ENCODE measurements around the gene RXFP3. TPM values are rescaled to one million over a fixed set of nuclear protein-coding genes. Genes with fewer than 3 reads are reported as not detected.

RXFP3 gene, protein sequence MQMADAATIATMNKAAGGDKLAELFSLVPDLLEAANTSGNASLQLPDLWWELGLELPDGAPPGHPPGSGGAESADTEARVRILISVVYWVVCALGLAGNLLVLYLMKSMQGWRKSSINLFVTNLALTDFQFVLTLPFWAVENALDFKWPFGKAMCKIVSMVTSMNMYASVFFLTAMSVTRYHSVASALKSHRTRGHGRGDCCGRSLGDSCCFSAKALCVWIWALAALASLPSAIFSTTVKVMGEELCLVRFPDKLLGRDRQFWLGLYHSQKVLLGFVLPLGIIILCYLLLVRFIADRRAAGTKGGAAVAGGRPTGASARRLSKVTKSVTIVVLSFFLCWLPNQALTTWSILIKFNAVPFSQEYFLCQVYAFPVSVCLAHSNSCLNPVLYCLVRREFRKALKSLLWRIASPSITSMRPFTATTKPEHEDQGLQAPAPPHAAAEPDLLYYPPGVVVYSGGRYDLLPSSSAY
- total RNA-seq (not detected), polyA plus RNA-seq (not detected)

DNA sequence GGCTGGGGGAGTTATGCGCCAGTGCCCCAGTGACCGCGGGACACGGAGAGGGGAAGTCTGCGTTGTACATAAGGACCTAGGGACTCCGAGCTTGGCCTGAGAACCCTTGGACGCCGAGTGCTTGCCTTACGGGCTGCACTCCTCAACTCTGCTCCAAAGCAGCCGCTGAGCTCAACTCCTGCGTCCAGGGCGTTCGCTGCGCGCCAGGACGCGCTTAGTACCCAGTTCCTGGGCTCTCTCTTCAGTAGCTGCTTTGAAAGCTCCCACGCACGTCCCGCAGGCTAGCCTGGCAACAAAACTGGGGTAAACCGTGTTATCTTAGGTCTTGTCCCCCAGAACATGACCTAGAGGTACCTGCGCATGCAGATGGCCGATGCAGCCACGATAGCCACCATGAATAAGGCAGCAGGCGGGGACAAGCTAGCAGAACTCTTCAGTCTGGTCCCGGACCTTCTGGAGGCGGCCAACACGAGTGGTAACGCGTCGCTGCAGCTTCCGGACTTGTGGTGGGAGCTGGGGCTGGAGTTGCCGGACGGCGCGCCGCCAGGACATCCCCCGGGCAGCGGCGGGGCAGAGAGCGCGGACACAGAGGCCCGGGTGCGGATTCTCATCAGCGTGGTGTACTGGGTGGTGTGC is at the start of gene RXFP3:
Gene RXFP3, plus strand, starts transcription at position 6 of the 636 bp plus-strand sequence. Its CDS starts 355 bp downstream, at position 361.
- Mint-ChIP-seq H3K4me1 (peaks cover 0 to 5% (median 0%) of the 10 kb centered on the region in 3 donors), H3K9me3 (peaks cover 0 to 1% (median 0%) of the 10 kb centered on the region in 5 donors), H3K27ac (no peak within 1 kb of the TSS), H3K27me3 (peaks cover 15 to 60% of the 10 kb centered on the region in 2 donors), H3K4me3 (no peak within 1 kb of the TSS), H3K36me3 (no peaks in the 10 kb centered on the region)
- Histone ChIP-seq H3K36me3 (ENCODE audit: insufficient read depth, low read length) (no peaks in the 10 kb centered on the region), H3K9me3 (ENCODE audit: low read length) (no peaks in the 10 kb centered on the region), H3K4me1 (ENCODE audit: insufficient read depth, low read length) (no peaks in the 10 kb centered on the region), H3K27me3 (ENCODE audit: insufficient read depth, low read length, poor library complexity, severe bottlenecking) (peaks cover 26% of the 10 kb centered on the region), H3K4me3 (ENCODE audit: low read length) (no peak within 1 kb of the TSS), H3K27ac (ENCODE audit: low read depth, low read length) (no peak within 1 kb of the TSS)
- no peak for DNase-seq
- ChIA-PET CTCF (interaction anchor here (3.2 kb wide), 1 partner anchor 501 kb away, joined by 20 read pairs; no protein-coding TSS in a partner anchor), POLR2A (no interaction called here)

DNA sequence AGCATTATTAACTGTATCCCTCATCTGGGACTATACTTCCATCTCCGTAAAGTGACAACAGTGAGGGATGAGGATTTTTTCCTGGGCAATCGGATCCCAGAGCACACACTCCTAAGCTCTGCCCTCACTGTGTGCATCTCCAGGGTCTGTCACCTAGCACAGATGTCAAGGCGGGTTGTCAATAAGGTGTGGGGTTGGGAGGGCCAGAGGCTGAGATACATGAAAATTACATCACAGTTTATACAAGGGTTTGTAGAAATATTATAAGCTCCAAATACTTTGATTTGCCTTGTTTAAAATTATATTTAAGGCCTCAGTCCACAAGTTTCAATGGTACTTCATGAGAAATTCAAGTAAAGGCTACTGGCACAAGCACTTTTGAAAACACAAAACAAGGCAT is 48.9 kb upstream of the RXFP3 start:
- H3K36me3 Mint-ChIP-seq, result no peaks in the 10 kb centered on the region
- POLR2A ChIA-PET, result no interaction called here
- H3K4me3 Mint-ChIP-seq, result no peak overlapping the region

DNA sequence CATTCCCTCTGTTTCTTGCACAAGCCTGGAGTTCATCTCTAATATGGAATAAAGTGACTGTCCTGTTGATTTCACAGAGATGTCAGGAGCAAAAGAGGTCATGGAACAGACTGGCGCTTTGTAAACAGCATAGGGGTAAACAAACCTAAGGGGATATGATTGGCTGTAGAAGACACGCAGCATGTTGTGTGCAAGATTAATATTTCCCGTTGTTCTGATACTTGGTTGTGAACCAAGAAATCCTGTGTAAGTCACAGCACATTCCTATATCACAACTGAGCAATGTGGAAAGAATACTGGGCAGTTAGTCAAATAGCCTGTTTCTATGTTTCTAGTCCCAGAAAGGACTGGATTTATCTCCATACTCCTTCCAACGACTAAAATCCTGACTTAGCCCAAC is 47.6 kb upstream of the RXFP3 start:
- Mint-ChIP-seq H3K4me1 (peaks cover 0 to 10% (median 1%) of the 10 kb centered on the region in 3 donors), H3K27ac (no peak overlapping the region), H3K36me3 (no peaks in the 10 kb centered on the region), H3K4me3 (no peak overlapping the region), H3K27me3 (peaks cover 22 to 45% of the 10 kb centered on the region in 2 donors), H3K9me3 (peaks cover 0 to 2% (median 0%) of the 10 kb centered on the region in 5 donors)
- Histone ChIP-seq H3K27ac (ENCODE audit: low read depth, low read length) (no peak overlapping the region), H3K9me3 (ENCODE audit: low read length) (no peaks in the 10 kb centered on the region), H3K4me1 (ENCODE audit: insufficient read depth, low read length) (no peaks in the 10 kb centered on the region), H3K36me3 (ENCODE audit: insufficient read depth, low read length) (no peaks in the 10 kb centered on the region), H3K4me3 (ENCODE audit: low read length) (no peak overlapping the region), H3K27me3 (ENCODE audit: insufficient read depth, low read length, poor library complexity, severe bottlenecking) (peaks cover 5% of the 10 kb centered on the region)
- no peak for DNase-seq
- ChIA-PET CTCF (no interaction called here), POLR2A (no interaction called here)

More for the DNA sequence above, 48.9 kb upstream of the RXFP3 start:
- CTCF ChIA-PET, result no interaction called here
- Histone ChIP-seq H3K4me1 (ENCODE audit: insufficient read depth, low read length) (no peaks in the 10 kb centered on the region), H3K36me3 (ENCODE audit: insufficient read depth, low read length) (no peaks in the 10 kb centered on the region), H3K9me3 (ENCODE audit: low read length) (no peaks in the 10 kb centered on the region), H3K4me3 (ENCODE audit: low read length) (no peak overlapping the region), H3K27ac (ENCODE audit: low read depth, low read length) (no peak overlapping the region), H3K27me3 (ENCODE audit: insufficient read depth, low read length, poor library complexity, severe bottlenecking) (peaks cover 5% of the 10 kb centered on the region)
- H3K4me1 Mint-ChIP-seq, result peaks cover 0 to 8% (median under 1%) of the 10 kb centered on the region in 3 donors
- peaks cover 18 to 36% of the 10 kb centered on the region in 2 donors for H3K27me3 Mint-ChIP-seq
- DNase-seq, result no peak
- H3K27ac Mint-ChIP-seq, result no peak overlapping the region
- H3K9me3 Mint-ChIP-seq, result peaks cover 0 to 2% (median 0%) of the 10 kb centered on the region in 5 donors

DNA sequence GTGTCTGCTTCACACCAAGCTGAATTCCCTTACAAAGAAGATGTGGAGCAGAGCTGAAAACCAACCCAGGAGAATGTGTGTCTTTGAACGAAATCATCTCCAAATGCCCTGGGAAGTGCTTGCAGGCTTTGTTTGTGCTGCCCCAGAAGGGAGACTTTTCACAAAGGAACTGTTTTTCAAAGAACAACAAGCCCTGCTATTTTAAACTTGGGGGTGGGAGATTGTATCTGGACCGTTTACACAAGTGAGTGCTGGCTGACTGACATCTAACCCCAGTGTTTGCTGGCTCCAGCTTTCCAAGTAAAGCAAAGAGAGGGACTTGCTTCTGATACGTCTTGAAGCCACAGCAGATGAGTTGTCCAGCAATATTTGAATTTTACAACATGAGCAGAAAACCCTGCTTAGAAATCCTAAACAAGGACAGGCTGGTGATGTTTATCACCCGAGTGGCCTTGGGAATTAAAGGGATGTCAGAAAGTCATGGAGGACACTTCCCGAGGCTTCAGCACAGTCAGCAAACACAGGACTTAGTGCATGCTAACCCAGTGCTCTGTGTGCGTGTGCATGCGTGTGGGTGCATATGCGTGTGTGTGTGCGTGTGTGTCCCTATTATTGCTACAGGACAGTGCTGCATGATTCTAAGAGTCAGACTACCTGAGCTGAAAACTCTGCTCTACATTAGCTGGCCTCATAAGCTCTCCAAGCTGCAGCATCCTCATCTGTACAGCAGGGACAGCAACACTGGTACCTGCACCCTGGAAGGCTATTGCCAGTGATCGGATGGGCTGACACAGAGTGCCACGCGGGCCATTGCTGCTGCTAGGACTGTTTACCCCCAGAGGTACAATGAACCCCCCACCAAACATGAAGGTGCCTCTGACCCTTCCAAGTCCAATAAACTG is 45.8 kb upstream of the RXFP3 start:
- ChIA-PET CTCF (no interaction called here), POLR2A (no interaction called here)
- peaks cover 0 to 2% (median 0%) of the 10 kb centered on the region in 5 donors for H3K9me3 Mint-ChIP-seq
- no peak overlapping the region for H3K4me3 ChIP-seq (ENCODE audit: low read length)
- H3K4me1 ChIP-seq (ENCODE audit: insufficient read depth, low read length), result no peaks in the 10 kb centered on the region
- peaks cover 27 to 58% of the 10 kb centered on the region in 2 donors for H3K27me3 Mint-ChIP-seq
- H3K27ac ChIP-seq (ENCODE audit: low read depth, low read length), result no peak overlapping the region
- no peaks in the 10 kb centered on the region for H3K9me3 ChIP-seq (ENCODE audit: low read length)
- peak overlapping the region in 1 of 8 donors; percentile 58 for H3K27ac Mint-ChIP-seq
- no peaks in the 10 kb centered on the region for H3K36me3 Mint-ChIP-seq
- no peaks in the 10 kb centered on the region for H3K36me3 ChIP-seq (ENCODE audit: insufficient read depth, low read length)
- no peak for DNase-seq
- H3K27me3 ChIP-seq (ENCODE audit: insufficient read depth, low read length, poor library complexity, severe bottlenecking), result peaks cover 5% of the 10 kb centered on the region
- H3K4me1 Mint-ChIP-seq, result peaks cover 0 to 10% (median 1%) of the 10 kb centered on the region in 3 donors
- H3K4me3 Mint-ChIP-seq, result no peak overlapping the region

DNA sequence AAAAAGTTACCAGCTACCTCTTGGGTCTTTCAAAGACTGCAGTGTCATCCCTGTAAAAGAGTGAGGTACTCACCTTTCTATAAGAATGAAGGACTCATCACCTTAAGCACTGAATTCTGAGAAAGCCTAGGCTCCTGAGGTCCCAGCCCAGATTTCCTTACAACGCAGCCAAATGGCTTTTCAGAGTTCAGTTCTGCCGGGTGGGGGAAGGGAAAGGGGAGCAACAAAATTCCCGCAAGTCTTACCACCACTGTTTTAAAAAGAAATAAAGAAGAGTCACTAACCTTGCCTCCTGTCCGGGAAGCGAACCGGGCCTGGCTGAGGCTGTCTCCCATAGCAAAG is 44.8 kb upstream of the RXFP3 start:
- Histone ChIP-seq H3K36me3 (ENCODE audit: insufficient read depth, low read length) (no peaks in the 10 kb centered on the region), H3K27me3 (ENCODE audit: insufficient read depth, low read length, poor library complexity, severe bottlenecking) (peaks cover 5% of the 10 kb centered on the region), H3K9me3 (ENCODE audit: low read length) (no peaks in the 10 kb centered on the region), H3K4me3 (ENCODE audit: low read length) (no peak overlapping the region), H3K4me1 (ENCODE audit: insufficient read depth, low read length) (no peaks in the 10 kb centered on the region), H3K27ac (ENCODE audit: low read depth, low read length) (no peak overlapping the region)
- Mint-ChIP-seq H3K4me3 (peak overlapping the region in 1 of 7 donors; percentile 51), H3K27ac (no peak overlapping the region), H3K27me3 (peaks cover 27 to 65% of the 10 kb centered on the region in 2 donors), H3K4me1 (peaks cover 0 to 10% (median 1%) of the 10 kb centered on the region in 3 donors), H3K9me3 (peaks cover 0 to 2% (median 0%) of the 10 kb centered on the region in 5 donors), H3K36me3 (no peaks in the 10 kb centered on the region)
- POLR2A ChIA-PET, result no interaction called here
- CTCF ChIA-PET, result no interaction called here
- no peak for DNase-seq

DNA sequence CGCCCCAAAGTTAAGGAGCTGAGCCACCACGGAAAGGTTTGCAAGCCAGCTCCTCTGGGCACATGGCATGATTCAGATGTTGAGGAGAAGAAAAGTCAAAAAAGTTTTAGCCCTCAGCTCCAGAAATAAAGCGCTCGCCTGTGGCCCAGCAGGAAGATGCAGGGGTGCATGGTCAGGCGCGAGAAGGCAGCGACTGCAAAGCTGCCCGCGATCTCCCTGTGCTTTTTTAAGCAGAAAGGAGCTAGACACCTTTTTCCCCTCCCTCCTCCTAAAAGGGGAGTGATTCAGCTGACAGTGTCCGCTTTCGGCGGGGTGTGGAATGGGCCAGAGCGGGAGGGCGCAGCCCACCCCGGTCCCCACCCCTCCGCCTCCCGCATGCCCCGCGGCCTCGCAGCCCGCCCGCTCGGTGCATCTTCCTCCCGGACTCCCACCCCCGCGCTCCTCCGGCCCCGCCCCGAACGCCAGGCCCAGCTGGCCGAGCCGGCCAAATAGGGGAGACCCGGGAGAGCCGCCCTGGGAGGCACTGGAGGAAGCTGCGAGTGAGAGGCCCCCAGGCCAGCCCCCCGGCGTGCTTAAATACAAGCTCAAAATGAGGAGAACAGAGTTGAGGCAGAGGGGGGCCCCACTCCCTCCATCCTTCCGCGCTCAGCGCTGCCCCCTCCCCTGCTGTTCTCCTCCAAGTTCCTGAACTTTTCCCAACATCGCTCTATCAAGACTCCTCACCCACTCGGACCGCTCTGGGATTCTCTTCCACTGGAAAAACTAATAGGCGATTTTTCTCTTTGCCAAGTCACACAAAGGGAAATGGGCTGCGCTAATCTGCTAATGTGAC is 44.2 kb upstream of the RXFP3 start, which contains the start of gene ADAMTS12:
Gene ADAMTS12, minus strand, starts transcription at position 203 of the 832 bp plus-strand sequence. Its CDS starts 134 bp downstream, at position 69.
- peak within 1 kb of the TSS in 2 of 7 donors; percentile 10 to 51 for H3K4me3 Mint-ChIP-seq
- no peak within 1 kb of the TSS for H3K27ac ChIP-seq (ENCODE audit: low read depth, low read length)
- no peak within 1 kb of the TSS for H3K4me3 ChIP-seq (ENCODE audit: low read length)
- H3K4me1 Mint-ChIP-seq, result peaks cover 0 to 10% (median 1%) of the 10 kb centered on the region in 3 donors
- no peaks in the 10 kb centered on the region for H3K36me3 Mint-ChIP-seq
- no peak for DNase-seq
- peaks cover 5% of the 10 kb centered on the region for H3K27me3 ChIP-seq (ENCODE audit: insufficient read depth, low read length, poor library complexity, severe bottlenecking)
- ChIA-PET POLR2A (no interaction called here), CTCF (no interaction called here)
- no peaks in the 10 kb centered on the region for H3K9me3 ChIP-seq (ENCODE audit: low read length)
- no peaks in the 10 kb centered on the region for H3K36me3 ChIP-seq (ENCODE audit: insufficient read depth, low read length)
- no peaks in the 10 kb centered on the region for H3K4me1 ChIP-seq (ENCODE audit: insufficient read depth, low read length)
- H3K9me3 Mint-ChIP-seq, result peaks cover 0 to 2% (median 0%) of the 10 kb centered on the region in 5 donors
- no peak within 1 kb of the TSS for H3K27ac Mint-ChIP-seq
- peaks cover 23 to 70% of the 10 kb centered on the region in 2 donors for H3K27me3 Mint-ChIP-seq

DNA sequence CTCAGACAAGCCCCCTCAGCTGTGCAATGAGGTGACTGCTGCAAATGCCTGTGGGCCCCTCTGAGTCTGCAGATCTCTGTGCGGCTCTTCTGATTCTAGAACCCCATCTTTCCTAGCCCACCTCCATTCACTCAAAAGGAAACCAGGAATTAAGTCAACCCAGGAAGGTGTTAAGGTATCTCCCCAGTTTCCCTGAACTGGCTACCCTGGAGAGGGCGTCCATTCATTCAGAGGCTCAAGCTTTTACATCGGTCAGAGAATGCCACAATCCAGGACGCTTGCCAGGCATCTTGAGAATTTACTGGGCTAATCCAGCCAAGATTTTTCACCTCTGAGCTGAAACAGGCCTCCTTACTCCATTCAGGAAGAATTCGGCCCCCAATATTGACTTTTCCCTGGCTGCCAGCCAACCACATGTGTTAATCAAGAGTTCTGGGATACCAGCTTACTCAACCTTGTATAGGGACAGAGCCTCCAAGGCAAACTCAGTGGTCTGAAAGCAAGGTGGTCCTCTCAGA is 43.5 kb upstream of the RXFP3 start:
- Mint-ChIP-seq H3K4me3 (peak overlapping the region in 2 of 7 donors; percentile 10 to 26), H3K4me1 (peaks cover 0 to 10% (median 1%) of the 10 kb centered on the region in 3 donors), H3K27me3 (peaks cover 23 to 75% of the 10 kb centered on the region in 2 donors), H3K9me3 (peaks cover 0 to 2% (median 0%) of the 10 kb centered on the region in 5 donors), H3K36me3 (no peaks in the 10 kb centered on the region), H3K27ac (no peak overlapping the region)
- Histone ChIP-seq H3K27me3 (ENCODE audit: insufficient read depth, low read length, poor library complexity, severe bottlenecking) (peaks cover 5% of the 10 kb centered on the region), H3K27ac (ENCODE audit: low read depth, low read length) (no peak overlapping the region), H3K9me3 (ENCODE audit: low read length) (no peaks in the 10 kb centered on the region), H3K4me3 (ENCODE audit: low read length) (no peak overlapping the region), H3K36me3 (ENCODE audit: insufficient read depth, low read length) (no peaks in the 10 kb centered on the region), H3K4me1 (ENCODE audit: insufficient read depth, low read length) (no peaks in the 10 kb centered on the region)
- ChIA-PET CTCF (no interaction called here), POLR2A (no interaction called here)
- no peak for DNase-seq
